ENCODE results near the gene MSI2. TPM values are rescaled to one million over a fixed set of nuclear protein-coding genes. Genes with fewer than 3 reads are reported as not detected.

The MSI2 gene
- total RNA-seq, 2 experiments from 2014 or later, result 131 to 164 TPM

GRCh38 chr17:57557834-57558681, 301.7 kb downstream of the MSI2 start:
- H2AFZ ChIP-seq (ENCODE audit: low read length), result peak overlapping the region; percentile 1; the same call in 1 of the 2 replicates
- no peaks in the 10 kb centered on the region for H3K9me3 ChIP-seq (ENCODE audit: low read length)
- H3K79me2 ChIP-seq (ENCODE audit: insufficient read depth, low read depth, low read length), result peaks cover 12% of the 10 kb centered on the region; the same call in 1 of the 2 replicates
- H3K27ac ChIP-seq (ENCODE audit: low read depth, low read length, poor library complexity, severe bottlenecking), result peak overlapping the region; percentile 99
- POLR2A ChIA-PET, result interaction anchor here (0.6 to 1.0 kb wide), 4 partner anchors 8 to 66 kb away, joined by 3 to 6 read pairs (median 3); no protein-coding TSS in a partner anchor
- peaks cover 4% of the 10 kb centered on the region; the same call in 1 of the 2 replicates for H3K36me3 ChIP-seq (ENCODE audit: insufficient read depth, low read length)
- no peaks in the 10 kb centered on the region for H4K20me1 ChIP-seq (ENCODE audit: insufficient read depth, low read length)
- peak; percentile 89 for DNase-seq (ENCODE audit: low spot score)
- CTCF ChIA-PET (ENCODE audit: unreplicated experiment), result interaction anchor here (0.8 kb wide), 1 partner anchor 315 kb away, joined by 3 read pairs; no protein-coding TSS in a partner anchor
- intact Hi-C loops (cut with micrococcal nuclease; ENCODE audit: unreplicated experiment), result loop anchor here (2.0 to 10.0 kb wide), 2 partner anchors 301 to 447 kb away; partner anchors contain the start of genes MSI2 and SRSF1
- H3K4me2 ChIP-seq (ENCODE audit: low read length), result peak overlapping the region; percentile 90
- H3K4me3 ChIP-seq (ENCODE audit: low read depth, low read length, poor library complexity, severe bottlenecking), result peak overlapping the region; percentile 33
- TSS peak; percentile 78 for BruUV-seq (replicated peaks)
- no peak for TF ChIP-seq EZH2phosphoT487 (IDR thresholded peaks at IDR 0.05; ENCODE audit: borderline replicate concordance, low read depth, low read length)
- TF ChIP-seq CTCF (conservative IDR thresholded peaks at IDR 0.05; ENCODE audit: low read length), result no peak
- peaks cover 96% of the 10 kb centered on the region for H3K4me1 ChIP-seq (ENCODE audit: insufficient read depth, low read length, poor library complexity, severe bottlenecking)
- no peaks in the 10 kb centered on the region for H3K9me2 ChIP-seq (ENCODE audit: insufficient read depth, low read length)

- Histone ChIP-seq H3K9me3 (ENCODE audit: low read length) (no peaks in the 10 kb centered on the region), H4K20me1 (ENCODE audit: insufficient read depth, low read length) (no peaks in the 10 kb centered on the region), H3K4me2 (ENCODE audit: low read length) (peak overlapping the region; percentile 90; the same call in 1 of the 2 replicates), H3K79me2 (ENCODE audit: insufficient read depth, low read depth, low read length) (peaks cover 4% of the 10 kb centered on the region; the same call in 1 of the 2 replicates), H3K36me3 (ENCODE audit: insufficient read depth, low read length) (peaks cover 4% of the 10 kb centered on the region; the same call in 1 of the 2 replicates), H3K27ac (ENCODE audit: low read depth, low read length, poor library complexity, severe bottlenecking) (peak overlapping the region; percentile 99), H3K4me1 (ENCODE audit: insufficient read depth, low read length, poor library complexity, severe bottlenecking) (peaks cover 94% of the 10 kb centered on the region), H3K4me3 (ENCODE audit: low read depth, low read length, poor library complexity, severe bottlenecking) (no peak overlapping the region), H3K9me2 (ENCODE audit: insufficient read depth, low read length) (no peaks in the 10 kb centered on the region), H2AFZ (ENCODE audit: low read length) (no peak overlapping the region)
- TF ChIP-seq EZH2phosphoT487 (IDR thresholded peaks at IDR 0.05; ENCODE audit: borderline replicate concordance, low read depth, low read length), result no peak
- TF ChIP-seq CTCF (conservative IDR thresholded peaks at IDR 0.05; ENCODE audit: low read length), result no peak
- intact Hi-C loops (cut with micrococcal nuclease; ENCODE audit: unreplicated experiment), result loop anchor here (2.0 to 10.0 kb wide), 2 partner anchors 302 to 446 kb away; partner anchors contain the start of genes MSI2 and SRSF1
- BruUV-seq (replicated peaks), result no TSS peak
- DNase-seq (ENCODE audit: low spot score), result no peak
- POLR2A ChIA-PET, result interaction anchor here (0.6 to 1.0 kb wide), 2 partner anchors 33 to 198 kb away, joined by 3 to 5 read pairs; no protein-coding TSS in a partner anchor
- CTCF ChIA-PET (ENCODE audit: unreplicated experiment), result no interaction called here
These were observed 302.9 kb downstream of the MSI2 start for GRCh38 chr17:57559226-57559625.
